Islet of Langerhans (tissue), 1 donor: Measurements from ENCODE around the gene S100G.

ENCODE experiments used
- FAIRE-seq: peaks from one replicate; lab custom pipeline; 2011; peaks lifted over from hg19 to GRCh38; lab: Jason Lieb, UNC

S100G gene

GRCh38 chrX:16651391-16652024 lies 1.6 kb downstream of the S100G start:
- no peak for FAIRE-seq

- no peak for FAIRE-seq
Measured at GRCh38 chrX:16653424-16653823, 3.5 kb downstream of the S100G start.

GRCh38 chrX:16654093-16654492 lies 4.1 kb downstream of the S100G start:
- FAIRE-seq, result no peak

- no peak for FAIRE-seq
Measured at GRCh38 chrX:16658284-16658683, 8.3 kb downstream of the S100G start.

- no peak for FAIRE-seq
Measured at GRCh38 chrX:16659321-16659720, 9.4 kb downstream of the S100G start.

- FAIRE-seq, result no peak
Measured at GRCh38 chrX:16661495-16661894, 11.5 kb downstream of the S100G start.

- FAIRE-seq, result no peak
Measured at GRCh38 chrX:16662402-16662801, 12.4 kb downstream of the S100G start.

- no peak for FAIRE-seq
Measured at GRCh38 chrX:16664074-16664473, 14.1 kb downstream of the S100G start.

- FAIRE-seq, result no peak
Measured at GRCh38 chrX:16664626-16665025, 14.7 kb downstream of the S100G start.

GRCh38 chrX:16665089-16665488 lies 15.1 kb downstream of the S100G start:
- FAIRE-seq, result no peak

GRCh38 chrX:16666541-16666940 lies 16.6 kb downstream of the S100G start:
- FAIRE-seq, result no peak

GRCh38 chrX:16671005-16671404 lies 21.0 kb downstream of the S100G start:
- FAIRE-seq, result peak; percentile 84

GRCh38 chrX:16678689-16679088 lies 28.7 kb downstream of the S100G start:
- FAIRE-seq, result no peak

- no peak for FAIRE-seq
Measured at GRCh38 chrX:16683007-16683664, 33.2 kb downstream of the S100G start.

- no peak for FAIRE-seq
Measured at GRCh38 chrX:16687514-16687913, 37.6 kb downstream of the S100G start.

GRCh38 chrX:16695079-16695676 lies 45.2 kb downstream of the S100G start:
- FAIRE-seq, result peak; percentile 66

- FAIRE-seq, result no peak
Measured at GRCh38 chrX:16696956-16697355, 47.0 kb downstream of the S100G start.

GRCh38 chrX:16699389-16699788 lies 49.4 kb downstream of the S100G start:
- FAIRE-seq, result no peak

GRCh38 chrX:16700734-16701133 lies 50.8 kb downstream of the S100G start:
- FAIRE-seq, result no peak

- FAIRE-seq, result no peak
Measured at GRCh38 chrX:16702700-16703599, 53.0 kb downstream of the S100G start.
